H1 (cell line): ENCODE data around the gene FBXL14.

Experiments
- CEBPB ChIP-seq: IDR thresholded peaks from 2 replicates; pipeline ENCODE4 v1.6.1; 2012; ENCODE audit warnings: low read depth, low read length
- CHD1 ChIP-seq: IDR thresholded peaks from 2 replicates; pipeline ENCODE4 v1.6.1; 2012; ENCODE audit warnings: low read depth, low read length, improper control_type of control experiment
- EGR1 ChIP-seq: IDR thresholded peaks from 2 replicates; pipeline ENCODE4 v1.6.1; 2011; ENCODE audit warnings: low read depth, low read length, borderline replicate concordance
- EZH2 ChIP-seq: fragments of 200-600 bp; sonication (generic); IDR thresholded peaks from 2 replicates; pipeline ENCODE4 v1.7.1; 2012; ENCODE audit warnings: low read depth, mild to moderate bottlenecking, moderate library complexity, low read length, inconsistent platforms; ENCODE audit not compliant: severe bottlenecking
- JUND ChIP-seq: IDR thresholded peaks from 2 replicates; pipeline ENCODE4 v1.6.1; 2011; ENCODE audit warnings: mild to moderate bottlenecking, improper control_type of control experiment, low read length
- PHF8 ChIP-seq: fragments of 200-600 bp; sonication (generic); conservative IDR thresholded peaks from 2 replicates; pipeline ENCODE4 v1.7.1; 2012; ENCODE audit warnings: low read depth, mild to moderate bottlenecking, inconsistent platforms, low read length, moderate library complexity
- POLR2A ChIP-seq, 2 experiments: IDR thresholded peaks; 1 replicate in 1 of 2; 2 replicates in 1 of 2; pipeline ENCODE4 v1.6.1; 2011; ENCODE audit warnings: low read depth in 2 of 2, low read length in 2 of 2, mild to moderate bottlenecking in 2 of 2; ENCODE audit errors: control extremely low read depth in 1 of 2
- RAD21 ChIP-seq, 2 experiments: IDR thresholded peaks in 1 of 2; conservative IDR thresholded peaks in 1 of 2; 2 replicates each; pipeline ENCODE4 v1.6.1; 2011; ENCODE audit warnings: low read depth in 2 of 2, low read length in 2 of 2, improper control_type of control experiment in 1 of 2, inconsistent platforms in 1 of 2, mild to moderate bottlenecking in 1 of 2, moderate library complexity in 1 of 2
- RBBP5 ChIP-seq: IDR thresholded peaks from 2 replicates; pipeline ENCODE4 v1.7.1; 2012; ENCODE audit warnings: low read depth, mild to moderate bottlenecking, inconsistent platforms, low read length, moderate library complexity, borderline replicate concordance
- TBP ChIP-seq: IDR thresholded peaks from 2 replicates; pipeline ENCODE4 v1.6.1; 2011; ENCODE audit warnings: low read depth, low read length, improper control_type of control experiment
- TCF12 ChIP-seq: IDR thresholded peaks from 2 replicates; pipeline ENCODE4 v1.6.1; 2011; ENCODE audit warnings: low read depth, mild to moderate bottlenecking, low read length
- TF ChIP-seq, protein P1 (sequence below), 3 experiments: IDR thresholded peaks; 1 replicate in 2 of 3; 2 replicates in 1 of 3; pipeline versions ENCODE4 v1.5.1 to v1.6.1; 2011; ENCODE audit warnings: low read length in 3 of 3, mild to moderate bottlenecking in 3 of 3, inconsistent platforms in 2 of 3, low read depth in 1 of 3, moderate library complexity in 1 of 3; ENCODE audit not compliant: insufficient read depth in 1 of 3; ENCODE audit errors: control extremely low read depth in 1 of 3

DNA sequence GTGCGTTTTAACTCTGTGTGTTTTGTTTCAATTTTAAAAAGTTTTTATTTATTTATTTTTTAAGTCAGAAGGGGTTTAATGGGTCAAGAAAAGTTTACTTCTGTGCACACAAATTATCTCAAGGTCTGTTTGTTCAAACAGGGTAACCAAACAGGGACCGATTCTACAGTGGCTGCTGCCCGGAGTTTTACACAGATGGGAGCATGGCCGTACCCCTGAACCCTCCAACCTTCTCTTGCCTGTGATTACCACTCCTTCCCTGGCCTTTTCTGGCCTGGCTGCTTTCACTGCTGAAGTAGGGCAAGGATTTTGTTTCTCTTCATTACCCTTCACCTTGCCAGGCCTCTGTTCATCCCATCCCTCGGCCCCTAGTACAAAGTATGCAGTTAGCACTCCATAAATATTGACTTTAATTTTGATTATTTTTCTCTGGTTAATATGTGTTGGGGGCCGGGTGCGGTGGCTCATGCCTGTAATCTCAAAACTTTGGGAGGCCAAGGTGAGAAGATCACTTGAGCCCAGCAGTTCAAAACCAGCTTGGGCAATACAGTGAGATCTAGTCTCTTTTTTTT is 15.8 kb upstream of the FBXL14 start:
- no peak for TF ChIP-seq CEBPB
- TF ChIP-seq, protein P1, sequence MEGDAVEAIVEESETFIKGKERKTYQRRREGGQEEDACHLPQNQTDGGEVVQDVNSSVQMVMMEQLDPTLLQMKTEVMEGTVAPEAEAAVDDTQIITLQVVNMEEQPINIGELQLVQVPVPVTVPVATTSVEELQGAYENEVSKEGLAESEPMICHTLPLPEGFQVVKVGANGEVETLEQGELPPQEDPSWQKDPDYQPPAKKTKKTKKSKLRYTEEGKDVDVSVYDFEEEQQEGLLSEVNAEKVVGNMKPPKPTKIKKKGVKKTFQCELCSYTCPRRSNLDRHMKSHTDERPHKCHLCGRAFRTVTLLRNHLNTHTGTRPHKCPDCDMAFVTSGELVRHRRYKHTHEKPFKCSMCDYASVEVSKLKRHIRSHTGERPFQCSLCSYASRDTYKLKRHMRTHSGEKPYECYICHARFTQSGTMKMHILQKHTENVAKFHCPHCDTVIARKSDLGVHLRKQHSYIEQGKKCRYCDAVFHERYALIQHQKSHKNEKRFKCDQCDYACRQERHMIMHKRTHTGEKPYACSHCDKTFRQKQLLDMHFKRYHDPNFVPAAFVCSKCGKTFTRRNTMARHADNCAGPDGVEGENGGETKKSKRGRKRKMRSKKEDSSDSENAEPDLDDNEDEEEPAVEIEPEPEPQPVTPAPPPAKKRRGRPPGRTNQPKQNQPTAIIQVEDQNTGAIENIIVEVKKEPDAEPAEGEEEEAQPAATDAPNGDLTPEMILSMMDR (IDR thresholded peaks at IDR 0.05; ENCODE audit: control extremely low read depth in 1 of 3, insufficient read depth in 1 of 3, low read depth in 1 of 3, low read length in 3 of 3), result no peak
- TF ChIP-seq JUND, result no peak
- no peak for TF ChIP-seq PHF8
- TF ChIP-seq CHD1, result no peak
- no peak for TF ChIP-seq RAD21 (IDR thresholded peaks at IDR 0.05 in 1 of 2, conservative IDR thresholded peaks at IDR 0.05 in 1 of 2; ENCODE audit: low read depth in 2 of 2, low read length in 2 of 2)
- TF ChIP-seq TCF12, result no peak
- TF ChIP-seq POLR2A (IDR thresholded peaks at IDR 0.05; ENCODE audit: control extremely low read depth in 1 of 2, low read depth in 2 of 2, low read length in 2 of 2), result no peak
- no peak for TF ChIP-seq EZH2
- no peak for TF ChIP-seq TBP
- no peak for TF ChIP-seq RBBP5
- TF ChIP-seq EGR1, result no peak
